ENCODE data around the gene MAPT.
"Not testable (repeated sequence)": the region's sequence is repeated elsewhere in the genome, so short reads cannot be mapped to it uniquely, and the experiment has no call there.

Gene MAPT

GRCh38 chr17:45953561-45953960 is 59.2 kb downstream of the MAPT start:
- no peak overlapping the region for H3K4me3 ChIP-seq (replicated peaks in 1 of 2; ENCODE audit: low read depth in 2 of 2, low read length in 2 of 2)
- DNase-seq (ENCODE audit: low read depth in 2 of 2) = no peak
- no peak for TF ChIP-seq CTCF (IDR thresholded peaks at IDR 0.05; ENCODE audit: low read depth, low read length)

- TF ChIP-seq CTCF (IDR thresholded peaks at IDR 0.05; ENCODE audit: low read depth, low read length) = no peak
- no peak for DNase-seq (ENCODE audit: low read depth in 2 of 2)
Observed at GRCh38 chr17:45954914-45955313, 60.6 kb downstream of the MAPT start.

GRCh38 chr17:45955326-45955725 is 61.0 kb downstream of the MAPT start:
- DNase-seq (ENCODE audit: low read depth in 2 of 2) = no peak
- no peak for TF ChIP-seq CTCF (IDR thresholded peaks at IDR 0.05; ENCODE audit: low read depth, low read length)
- no peak overlapping the region for H3K4me3 ChIP-seq (replicated peaks in 1 of 2; ENCODE audit: low read depth in 2 of 2, low read length in 2 of 2)

More at GRCh38 chr17:45954914-45955313, 60.6 kb downstream of the MAPT start:
- H3K4me3 ChIP-seq (replicated peaks in 1 of 2; ENCODE audit: low read depth in 2 of 2, low read length in 2 of 2) = no peak overlapping the region

GRCh38 chr17:45956090-45956489 is 61.7 kb downstream of the MAPT start:
- no peak for TF ChIP-seq CTCF (IDR thresholded peaks at IDR 0.05; ENCODE audit: low read depth, low read length)
- no peak overlapping the region for H3K4me3 ChIP-seq (replicated peaks in 1 of 2; ENCODE audit: low read depth in 2 of 2, low read length in 2 of 2)
- DNase-seq (ENCODE audit: low read depth in 2 of 2) = no peak

GRCh38 chr17:45956746-45957145 is 62.4 kb downstream of the MAPT start:
- H3K4me3 ChIP-seq (replicated peaks in 1 of 2; ENCODE audit: low read depth in 2 of 2, low read length in 2 of 2); DNase-seq (ENCODE audit: low read depth in 2 of 2): not testable (repeated sequence)

- TF ChIP-seq CTCF (IDR thresholded peaks at IDR 0.05; ENCODE audit: low read depth, low read length) = no peak
- DNase-seq (ENCODE audit: low read depth in 2 of 2) = no peak
- H3K4me3 ChIP-seq (replicated peaks in 1 of 2; ENCODE audit: low read depth in 2 of 2, low read length in 2 of 2) = no peak overlapping the region
Observed at GRCh38 chr17:45958307-45958706, 64.0 kb downstream of the MAPT start.

GRCh38 chr17:45958994-45959665 is 64.8 kb downstream of the MAPT start:
- DNase-seq (ENCODE audit: low read depth in 2 of 2) = no peak
- no peak for TF ChIP-seq CTCF (IDR thresholded peaks at IDR 0.05; ENCODE audit: low read depth, low read length)
- H3K4me3 ChIP-seq (replicated peaks in 1 of 2; ENCODE audit: low read depth in 2 of 2, low read length in 2 of 2) = no peak overlapping the region
